SK-N-SH (cell line): ENCODE results near the gene DOHH.

Experiments
- CHD2 ChIP-seq: fragments of 150-350 bp; IDR thresholded peaks from 2 replicates; pipeline ENCODE4 v1.6.1; 2018; ENCODE audit warnings: low read length; ENCODE audit not compliant: partially characterized antibody
- CTCF ChIP-seq: fragments of 200-600 bp; sonication (generic); IDR thresholded peaks from 2 replicates; pipeline ENCODE4 v1.6.1; 2017; ENCODE audit warnings: antibody characterized with exemption, mild to moderate bottlenecking, moderate library complexity
- EP300 ChIP-seq, 2 experiments: IDR thresholded peaks; 2 replicates each; pipeline versions ENCODE4 v1.4.0 to v1.6.1; 2012; ENCODE audit warnings: borderline replicate concordance in 1 of 2, low read depth in 1 of 2, low read length in 1 of 2
- MXI1 ChIP-seq: IDR thresholded peaks from 2 replicates; pipeline ENCODE4 v1.6.1; 2012; ENCODE audit warnings: mild to moderate bottlenecking, low read depth, low read length, improper control_type of control experiment
- NRF1 ChIP-seq: IDR thresholded peaks from 2 replicates; pipeline ENCODE4 v1.6.1; 2012; ENCODE audit warnings: low read depth, mild to moderate bottlenecking, low read length
- RAD21 ChIP-seq: IDR thresholded peaks from 2 replicates; pipeline ENCODE4 v1.6.1; 2012; ENCODE audit warnings: mild to moderate bottlenecking, low read length
- REST ChIP-seq: IDR thresholded peaks from 2 replicates; pipeline ENCODE4 v1.6.1; 2012; ENCODE audit warnings: mild to moderate bottlenecking, low read depth, low read length, moderate library complexity
- RFX5 ChIP-seq: IDR thresholded peaks from 2 replicates; pipeline ENCODE4 v1.6.1; 2012; ENCODE audit warnings: mild to moderate bottlenecking, improper control_type of control experiment, low read length

GRCh38 chr19:3501780-3502179, 1.3 kb upstream of the DOHH start:
- TF ChIP-seq CTCF, result no peak
- TF ChIP-seq EP300 (IDR thresholded peaks at IDR 0.05; ENCODE audit: borderline replicate concordance in 1 of 2, low read depth in 1 of 2, low read length in 1 of 2), result no peak
- no peak for TF ChIP-seq CHD2
- no peak for TF ChIP-seq RAD21
- no peak for TF ChIP-seq MXI1
- no peak for TF ChIP-seq REST
- TF ChIP-seq RFX5, result no peak
- TF ChIP-seq NRF1, result no peak
